Activated T-cell treated with anti-CD3 and anti-CD28 coated beads, Interleukin-2, amount 50 U/mL, for 4 hours (primary cell): ENCODE results near the gene VAPA. TPM values are rescaled to one million over a fixed set of nuclear protein-coding genes. Genes with fewer than 3 reads are reported as not detected.

Source experiments
- ATAC-seq, 2 donors: fragments of 200-7000 bp; cut with Tn5 transposase; one replicate each; pipeline ENCODE4 v1.10.0; 2021
- DNase-seq: peaks from one replicate; pipeline ENCODE4 v3.0.0-alpha.2; 2020
- H3K27me3 Mint-ChIP-seq: one replicate; pipeline ENCODE4 v1.8.0; 2021; ENCODE audit warnings: low read depth, mixed read lengths
- H3K36me3 Mint-ChIP-seq: one replicate; pipeline ENCODE4 v1.8.0; 2022; ENCODE audit warnings: mixed read lengths; ENCODE audit not compliant: insufficient read depth
- H3K4me1 Mint-ChIP-seq: one replicate; pipeline ENCODE4 v1.8.0; 2021; ENCODE audit warnings: low read depth, mixed read lengths
- H3K4me3 Mint-ChIP-seq: one replicate; pipeline ENCODE4 v1.8.0; 2021; ENCODE audit warnings: mild to moderate bottlenecking, moderate library complexity, mixed read lengths
- H3K9me3 Mint-ChIP-seq: one replicate; pipeline ENCODE4 v1.8.0; 2021; ENCODE audit warnings: mixed read lengths
- total RNA-seq, 3 donors: library from RNA; stranded (reverse); gene quantifications; one replicate each; pipeline ENCODE4 v1.2.1, GENCODE V29; 2021

Gene VAPA
- total RNA-seq, 3 donors from 2014 or later: 220 to 245 (median 229) TPM

DNA sequence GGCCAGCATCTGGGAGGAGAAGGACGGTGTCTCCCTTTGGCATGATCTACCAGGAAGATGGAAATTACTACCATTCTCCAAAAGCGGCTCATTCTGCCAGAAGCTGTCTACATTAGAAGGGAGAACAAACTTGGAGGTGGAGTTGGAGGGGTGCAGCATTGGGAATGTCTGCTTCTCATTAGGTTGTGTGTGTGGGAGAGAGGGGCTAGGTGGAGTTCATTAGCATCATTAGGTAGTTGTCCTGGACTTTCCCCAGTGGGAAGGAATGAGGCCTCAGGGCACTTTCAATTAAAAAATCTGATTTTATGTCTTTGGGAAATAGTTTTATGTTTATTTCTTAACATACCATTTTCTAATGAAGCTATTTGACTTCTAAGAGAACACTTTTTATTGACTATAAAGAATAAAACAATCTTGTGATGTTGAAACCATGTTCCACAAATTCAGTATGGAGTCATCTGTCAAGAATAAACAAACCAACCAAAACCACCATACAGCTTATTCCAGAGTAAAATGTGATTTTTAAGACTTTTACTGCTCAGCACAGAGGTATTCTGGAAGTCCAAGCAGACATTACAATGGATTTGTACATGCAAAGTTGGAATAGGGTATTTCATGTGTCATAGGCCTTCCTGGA lies 60.6 kb downstream of the VAPA start:
- Mint-ChIP-seq H3K4me1 (peaks cover 2% of the 10 kb centered on the region), H3K27me3 (peaks cover 18% of the 10 kb centered on the region), H3K9me3 (peaks cover 14% of the 10 kb centered on the region), H3K36me3 (no peaks in the 10 kb centered on the region), H3K4me3 (no peak overlapping the region)
- DNase-seq (no peak), ATAC-seq (no peak)

DNA sequence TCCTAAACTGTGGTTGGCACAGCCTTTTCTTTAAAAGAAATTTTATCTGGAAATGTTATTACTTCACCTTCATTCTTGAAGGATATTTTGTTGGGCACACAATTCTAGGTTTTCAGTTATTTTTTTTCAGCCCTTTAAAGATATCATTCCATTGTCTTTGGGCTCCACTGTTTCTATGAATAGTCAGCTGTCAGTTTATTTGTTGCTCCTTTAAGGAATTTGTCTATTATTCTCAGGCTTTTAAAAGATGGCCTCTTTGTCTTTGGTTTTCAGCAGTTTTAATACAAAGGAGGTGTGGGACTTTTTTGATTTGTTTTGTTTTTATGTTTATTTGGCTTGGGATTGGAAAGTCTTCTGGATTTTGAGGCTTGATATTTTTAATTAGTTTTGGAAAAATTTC lies 61.8 kb downstream of the VAPA start:
- Mint-ChIP-seq H3K27me3 (peaks cover 10% of the 10 kb centered on the region), H3K36me3 (no peaks in the 10 kb centered on the region), H3K4me1 (no peaks in the 10 kb centered on the region), H3K4me3 (no peak overlapping the region), H3K9me3 (peaks cover 14% of the 10 kb centered on the region)
- ATAC-seq (no peak), DNase-seq (no peak)

- no peak for DNase-seq
Observed at GRCh38 chr18:9982711-9983110, 68.9 kb downstream of the VAPA start.

DNA sequence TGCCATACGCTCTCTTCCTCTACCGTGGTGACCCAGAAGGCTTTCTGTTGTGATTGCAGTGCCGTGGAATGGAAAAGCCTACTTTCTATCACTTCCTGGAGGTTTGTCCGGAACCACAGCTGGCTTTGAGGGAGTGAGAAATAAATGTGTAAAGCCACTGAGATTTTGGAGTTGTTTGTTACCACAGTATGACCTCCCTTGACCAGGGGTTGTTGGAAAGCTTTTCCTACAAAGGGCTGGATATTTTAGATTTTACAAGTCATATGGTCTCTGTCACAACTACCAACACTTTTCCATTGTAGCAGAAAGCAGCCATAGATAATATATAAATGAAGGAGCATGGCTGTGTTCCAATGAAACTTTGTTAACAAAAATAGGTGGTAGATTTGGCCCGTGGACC lies 70.3 kb downstream of the VAPA start:
- no peak for ATAC-seq
- H3K4me1 Mint-ChIP-seq: no peaks in the 10 kb centered on the region
- H3K27me3 Mint-ChIP-seq: peaks cover 13% of the 10 kb centered on the region
- H3K4me3 Mint-ChIP-seq: no peak overlapping the region
- H3K9me3 Mint-ChIP-seq: no peaks in the 10 kb centered on the region
- no peaks in the 10 kb centered on the region for H3K36me3 Mint-ChIP-seq
- DNase-seq: no peak

More at GRCh38 chr18:9982711-9983110, 68.9 kb downstream of the VAPA start:
- Mint-ChIP-seq H3K27me3 (peaks cover 9% of the 10 kb centered on the region), H3K36me3 (no peaks in the 10 kb centered on the region), H3K9me3 (no peaks in the 10 kb centered on the region), H3K4me1 (no peaks in the 10 kb centered on the region), H3K4me3 (no peak overlapping the region)
- no peak for ATAC-seq

DNA sequence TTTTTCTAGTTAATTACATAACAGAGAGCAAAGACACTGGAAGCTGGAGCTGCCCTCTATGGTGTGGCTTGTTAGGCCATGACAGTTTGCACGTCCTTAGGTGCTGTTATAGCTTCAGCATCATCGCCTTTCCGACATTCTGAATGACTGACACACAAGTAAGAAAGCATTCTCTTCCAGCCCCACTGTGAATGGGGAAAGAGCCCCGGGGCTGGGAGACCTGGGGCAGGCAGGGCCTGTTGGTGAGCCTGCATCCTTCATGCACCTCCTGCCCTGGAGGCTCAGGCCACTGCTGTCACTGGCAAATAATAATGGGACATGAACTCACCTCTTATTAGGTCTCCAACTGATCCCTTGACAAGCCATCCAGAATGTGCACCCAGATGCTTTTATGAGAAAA lies 71.8 kb downstream of the VAPA start:
- DNase-seq (no peak), ATAC-seq (no peak)
- no peak overlapping the region for H3K4me3 Mint-ChIP-seq
- H3K27me3 Mint-ChIP-seq: peaks cover 13% of the 10 kb centered on the region
- H3K9me3 Mint-ChIP-seq: no peaks in the 10 kb centered on the region
- no peaks in the 10 kb centered on the region for H3K4me1 Mint-ChIP-seq
- H3K36me3 Mint-ChIP-seq: no peaks in the 10 kb centered on the region

GRCh38 chr18:9986156-9986930 lies 72.5 kb downstream of the VAPA start:
- Mint-ChIP-seq H3K9me3 (no peaks in the 10 kb centered on the region), H3K4me1 (no peaks in the 10 kb centered on the region), H3K36me3 (no peaks in the 10 kb centered on the region), H3K27me3 (peaks cover 14% of the 10 kb centered on the region), H3K4me3 (no peak overlapping the region)
- ATAC-seq (no peak), DNase-seq (no peak)

DNA sequence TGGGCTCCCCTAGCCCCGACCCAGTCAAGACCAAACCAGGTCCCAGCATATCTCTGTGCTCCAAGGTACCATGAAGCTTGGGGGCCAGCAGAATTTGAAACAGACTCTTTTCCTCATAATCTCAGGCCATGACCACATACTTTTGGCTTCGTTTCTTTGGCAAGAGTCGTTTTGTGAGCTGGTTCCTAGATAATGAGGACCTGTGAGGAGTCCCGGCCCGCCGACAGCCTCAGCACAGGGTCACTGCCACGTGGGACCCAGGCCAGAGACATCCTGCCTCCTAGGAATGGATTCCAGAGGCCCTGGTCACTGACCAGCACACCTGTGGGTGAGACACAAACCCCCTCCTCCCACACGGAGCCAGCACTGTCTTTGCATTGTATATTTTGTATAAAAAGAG lies 73.5 kb downstream of the VAPA start:
- H3K27me3 Mint-ChIP-seq: peaks cover 21% of the 10 kb centered on the region
- no peak for DNase-seq
- no peaks in the 10 kb centered on the region for H3K9me3 Mint-ChIP-seq
- H3K4me3 Mint-ChIP-seq: no peak overlapping the region
- ATAC-seq: no peak
- no peaks in the 10 kb centered on the region for H3K4me1 Mint-ChIP-seq
- H3K36me3 Mint-ChIP-seq: no peaks in the 10 kb centered on the region

DNA sequence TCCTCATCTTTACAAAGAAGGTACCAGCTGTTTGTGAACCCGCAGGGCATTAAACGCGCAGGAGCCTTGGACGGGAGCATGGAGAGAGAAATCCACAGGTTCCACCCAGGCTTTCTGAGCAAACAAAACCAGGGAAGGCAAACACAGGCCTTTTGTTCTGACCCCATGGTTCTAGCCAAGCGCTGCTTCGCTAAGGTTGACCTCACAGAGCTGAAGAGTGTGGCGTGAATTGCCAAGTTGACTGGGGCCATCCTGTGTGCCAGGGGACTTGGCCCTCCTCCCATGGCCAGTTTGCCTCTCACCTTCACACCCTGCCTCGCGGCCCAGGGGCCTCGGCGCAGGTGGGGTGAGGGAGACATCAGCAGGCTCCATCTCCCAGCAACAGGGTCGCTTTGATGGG lies 74.1 kb downstream of the VAPA start:
- Mint-ChIP-seq H3K36me3 (no peaks in the 10 kb centered on the region), H3K27me3 (peaks cover 21% of the 10 kb centered on the region), H3K4me3 (no peak overlapping the region), H3K4me1 (no peaks in the 10 kb centered on the region), H3K9me3 (no peaks in the 10 kb centered on the region)
- ATAC-seq: no peak
- no peak for DNase-seq

DNA sequence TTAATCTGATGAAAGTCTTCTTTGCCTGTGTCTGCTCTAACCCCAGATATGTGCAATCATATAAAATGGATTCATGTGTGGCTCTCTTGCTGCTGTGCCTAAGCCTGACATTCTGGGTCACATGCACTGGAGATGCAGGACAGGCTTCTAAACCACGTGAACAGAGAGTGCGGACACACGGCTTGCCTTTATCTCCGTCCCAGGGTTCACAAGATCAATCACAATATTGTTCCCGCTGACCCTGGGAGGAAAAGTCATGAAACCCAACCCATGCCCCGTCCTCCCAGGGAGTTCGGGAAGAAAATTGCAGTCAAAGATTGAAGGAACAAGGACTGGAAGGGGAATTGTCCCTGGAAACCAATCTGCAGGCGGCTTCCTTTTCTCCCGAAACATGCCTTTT lies 74.8 kb downstream of the VAPA start:
- no peaks in the 10 kb centered on the region for H3K4me1 Mint-ChIP-seq
- DNase-seq (no peak), ATAC-seq (no peak)
- no peaks in the 10 kb centered on the region for H3K9me3 Mint-ChIP-seq
- H3K36me3 Mint-ChIP-seq: no peaks in the 10 kb centered on the region
- peaks cover 21% of the 10 kb centered on the region for H3K27me3 Mint-ChIP-seq
- H3K4me3 Mint-ChIP-seq: no peak overlapping the region

- DNase-seq: no peak
- H3K4me3 Mint-ChIP-seq: no peak overlapping the region
- H3K9me3 Mint-ChIP-seq: no peaks in the 10 kb centered on the region
- no peaks in the 10 kb centered on the region for H3K36me3 Mint-ChIP-seq
- H3K4me1 Mint-ChIP-seq: no peaks in the 10 kb centered on the region
- H3K27me3 Mint-ChIP-seq: peaks cover 22% of the 10 kb centered on the region
- no peak for ATAC-seq
Observed at GRCh38 chr18:9989481-9989880, 75.7 kb downstream of the VAPA start.

DNA sequence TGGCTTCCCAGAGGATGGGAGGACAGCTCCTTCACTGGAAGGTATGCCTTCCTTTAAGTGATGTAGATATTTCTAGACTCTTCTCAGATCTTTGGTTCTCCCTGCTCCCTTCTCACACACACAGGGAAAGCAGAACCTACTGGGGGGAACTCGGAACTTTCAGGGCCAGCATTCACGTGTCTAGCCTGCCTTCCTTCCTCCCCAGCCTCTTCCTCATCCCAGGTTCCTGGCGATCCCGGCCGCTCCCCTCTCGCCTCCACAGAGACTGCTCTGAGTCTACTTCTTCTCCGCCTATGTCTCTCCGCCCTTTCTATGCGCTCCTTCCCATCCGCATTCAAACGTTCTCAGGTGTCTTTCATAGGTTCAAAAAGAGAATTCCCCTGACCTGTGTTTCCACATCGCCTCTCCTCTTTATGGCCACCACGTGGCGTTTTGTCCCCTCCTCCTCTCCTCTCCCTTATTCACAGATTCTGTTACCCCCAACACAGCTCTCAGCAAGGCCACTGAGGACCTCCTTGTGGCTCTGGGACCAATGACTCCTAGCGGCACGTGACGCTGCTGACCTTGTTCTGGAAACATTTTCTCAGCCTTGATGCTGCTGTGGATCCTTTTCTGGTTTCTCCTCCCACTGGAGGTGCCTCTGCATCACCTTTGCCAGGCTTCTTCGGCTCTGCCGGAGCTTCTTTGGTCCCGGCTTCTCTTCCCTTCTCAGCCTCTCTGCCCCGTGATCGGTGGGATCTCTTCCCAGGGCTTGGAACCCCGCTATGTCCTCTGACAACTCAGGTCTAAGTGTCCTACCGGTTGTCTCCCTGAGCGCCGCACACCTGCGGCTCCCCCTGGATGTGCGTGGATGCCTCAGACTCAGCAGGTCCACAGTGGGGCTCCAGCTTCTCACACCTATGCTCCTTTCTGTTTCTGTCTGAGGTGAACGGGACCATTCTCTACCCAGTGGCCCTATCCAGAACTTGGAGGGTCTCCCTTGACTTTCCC lies 77.5 kb downstream of the VAPA start:
- ATAC-seq (no peak), DNase-seq (no peak)
- Mint-ChIP-seq H3K9me3 (no peaks in the 10 kb centered on the region), H3K4me1 (no peaks in the 10 kb centered on the region), H3K4me3 (no peak overlapping the region), H3K36me3 (no peaks in the 10 kb centered on the region), H3K27me3 (peaks cover 22% of the 10 kb centered on the region)

GRCh38 chr18:9992300-9992972 lies 78.6 kb downstream of the VAPA start:
- ATAC-seq (no peak), DNase-seq (no peak)
- Mint-ChIP-seq H3K27me3 (peaks cover 22% of the 10 kb centered on the region), H3K36me3 (no peaks in the 10 kb centered on the region), H3K4me1 (no peaks in the 10 kb centered on the region), H3K4me3 (no peak overlapping the region), H3K9me3 (no peaks in the 10 kb centered on the region)

GRCh38 chr18:9992973-9993520 lies 79.2 kb downstream of the VAPA start:
- Mint-ChIP-seq H3K4me1 (no peaks in the 10 kb centered on the region), H3K36me3 (no peaks in the 10 kb centered on the region), H3K4me3 (no peak overlapping the region), H3K9me3 (peaks cover 5% of the 10 kb centered on the region), H3K27me3 (peaks cover 21% of the 10 kb centered on the region)
- ATAC-seq: no peak
- no peak for DNase-seq
